Activated CD8-positive, alpha-beta memory T cell treated with anti-CD3 and anti-CD28 coated beads for 4 hours (primary cell): ENCODE data around the gene DLGAP1.
"Not testable (repeated sequence)": the region's sequence is repeated elsewhere in the genome, so short reads cannot be mapped to it uniquely, and the experiment has no call there.

Experiments used
- DNase-seq, 2 donors: peaks; one replicate each; pipeline ENCODE4 v3.0.0-alpha.2; 2020; ENCODE audit warnings: low read depth in 2 of 2

Gene DLGAP1

GRCh38 chr18:3658529-3658928 lies 796.6 kb downstream of the DLGAP1 start:
- no peak for DNase-seq

- no peak for DNase-seq
Measured at GRCh38 chr18:3655254-3656050, 799.7 kb downstream of the DLGAP1 start.

GRCh38 chr18:3654442-3655253 lies 800.5 kb downstream of the DLGAP1 start:
- no peak for DNase-seq

GRCh38 chr18:3653851-3654441 lies 801.2 kb downstream of the DLGAP1 start:
- DNase-seq: no peak

- no peak for DNase-seq
Measured at GRCh38 chr18:3653263-3653850, 801.8 kb downstream of the DLGAP1 start.

GRCh38 chr18:3652380-3653262 lies 802.5 kb downstream of the DLGAP1 start:
- peak; percentile 16 to 45 for DNase-seq

GRCh38 chr18:3651266-3651665 lies 803.8 kb downstream of the DLGAP1 start:
- no peak for DNase-seq

- DNase-seq: not testable (repeated sequence)
Measured at GRCh38 chr18:3650521-3651042, 804.5 kb downstream of the DLGAP1 start.

- DNase-seq: no peak
Measured at GRCh38 chr18:3649633-3650426, 805.3 kb downstream of the DLGAP1 start.

- DNase-seq: no peak
Measured at GRCh38 chr18:3649135-3649632, 805.9 kb downstream of the DLGAP1 start.

GRCh38 chr18:3648641-3649040 lies 806.5 kb downstream of the DLGAP1 start:
- no peak for DNase-seq

- DNase-seq: no peak
Measured at GRCh38 chr18:3648200-3648599, 806.9 kb downstream of the DLGAP1 start.

- DNase-seq: no peak
Measured at GRCh38 chr18:3647636-3648035, 807.5 kb downstream of the DLGAP1 start.

- DNase-seq: no peak
Measured at GRCh38 chr18:3645384-3646156, 809.5 kb downstream of the DLGAP1 start.

- DNase-seq: no peak
Measured at GRCh38 chr18:3634250-3634939, 820.7 kb downstream of the DLGAP1 start.

- DNase-seq: no peak
Measured at GRCh38 chr18:3631887-3632286, 823.2 kb downstream of the DLGAP1 start.

GRCh38 chr18:3626929-3627458 lies 828.1 kb downstream of the DLGAP1 start:
- DNase-seq: no peak

GRCh38 chr18:3625742-3626091 lies 829.4 kb downstream of the DLGAP1 start:
- DNase-seq: no peak
